ENCODE data around the gene MAPK8.

Gene MAPK8

GRCh38 chr10:48306870-48307710 is 613 bp downstream of the MAPK8 start (continued):
- TF ChIP-seq ZNF280C (tag by site-specific recombination; IDR thresholded peaks at IDR 0.05) (no peak), ZNF701 (tag by site-specific recombination; IDR thresholded peaks at IDR 0.05) (no peak), ZNF473 (tag by site-specific recombination; IDR thresholded peaks at IDR 0.05) (no peak), ZNF391 (tag by site-specific recombination; IDR thresholded peaks at IDR 0.05; ENCODE audit: borderline replicate concordance, low read depth) (no peak), ZNF2 (tag by site-specific recombination; IDR thresholded peaks at IDR 0.05) (peak; percentile 25; the same call in 1 of the 2 replicates), ZNF175 (tag by site-specific recombination; IDR thresholded peaks at IDR 0.05) (no peak), ZNF585B (tag by site-specific recombination; IDR thresholded peaks at IDR 0.05) (no peak), HOXD13 (CRISPR knock-in tag; IDR thresholded peaks at IDR 0.05; ENCODE audit: borderline replicate concordance) (no peak), ZBTB26 (tag by site-specific recombination; optimal IDR thresholded peaks at IDR 0.05) (peak; percentile 11), ZNF747 (tag by site-specific recombination; IDR thresholded peaks at IDR 0.05) (no peak), ZNF292 (tag by site-specific recombination; IDR thresholded peaks at IDR 0.05; ENCODE audit: borderline replicate concordance, low read depth) (no peak)
- TF ChIP-seq, protein P1, sequence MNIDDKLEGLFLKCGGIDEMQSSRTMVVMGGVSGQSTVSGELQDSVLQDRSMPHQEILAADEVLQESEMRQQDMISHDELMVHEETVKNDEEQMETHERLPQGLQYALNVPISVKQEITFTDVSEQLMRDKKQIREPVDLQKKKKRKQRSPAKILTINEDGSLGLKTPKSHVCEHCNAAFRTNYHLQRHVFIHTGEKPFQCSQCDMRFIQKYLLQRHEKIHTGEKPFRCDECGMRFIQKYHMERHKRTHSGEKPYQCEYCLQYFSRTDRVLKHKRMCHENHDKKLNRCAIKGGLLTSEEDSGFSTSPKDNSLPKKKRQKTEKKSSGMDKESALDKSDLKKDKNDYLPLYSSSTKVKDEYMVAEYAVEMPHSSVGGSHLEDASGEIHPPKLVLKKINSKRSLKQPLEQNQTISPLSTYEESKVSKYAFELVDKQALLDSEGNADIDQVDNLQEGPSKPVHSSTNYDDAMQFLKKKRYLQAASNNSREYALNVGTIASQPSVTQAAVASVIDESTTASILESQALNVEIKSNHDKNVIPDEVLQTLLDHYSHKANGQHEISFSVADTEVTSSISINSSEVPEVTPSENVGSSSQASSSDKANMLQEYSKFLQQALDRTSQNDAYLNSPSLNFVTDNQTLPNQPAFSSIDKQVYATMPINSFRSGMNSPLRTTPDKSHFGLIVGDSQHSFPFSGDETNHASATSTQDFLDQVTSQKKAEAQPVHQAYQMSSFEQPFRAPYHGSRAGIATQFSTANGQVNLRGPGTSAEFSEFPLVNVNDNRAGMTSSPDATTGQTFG (tag by site-specific recombination; IDR thresholded peaks at IDR 0.05; ENCODE audit: borderline replicate concordance): no peak
- TF ChIP-seq, protein P2, sequence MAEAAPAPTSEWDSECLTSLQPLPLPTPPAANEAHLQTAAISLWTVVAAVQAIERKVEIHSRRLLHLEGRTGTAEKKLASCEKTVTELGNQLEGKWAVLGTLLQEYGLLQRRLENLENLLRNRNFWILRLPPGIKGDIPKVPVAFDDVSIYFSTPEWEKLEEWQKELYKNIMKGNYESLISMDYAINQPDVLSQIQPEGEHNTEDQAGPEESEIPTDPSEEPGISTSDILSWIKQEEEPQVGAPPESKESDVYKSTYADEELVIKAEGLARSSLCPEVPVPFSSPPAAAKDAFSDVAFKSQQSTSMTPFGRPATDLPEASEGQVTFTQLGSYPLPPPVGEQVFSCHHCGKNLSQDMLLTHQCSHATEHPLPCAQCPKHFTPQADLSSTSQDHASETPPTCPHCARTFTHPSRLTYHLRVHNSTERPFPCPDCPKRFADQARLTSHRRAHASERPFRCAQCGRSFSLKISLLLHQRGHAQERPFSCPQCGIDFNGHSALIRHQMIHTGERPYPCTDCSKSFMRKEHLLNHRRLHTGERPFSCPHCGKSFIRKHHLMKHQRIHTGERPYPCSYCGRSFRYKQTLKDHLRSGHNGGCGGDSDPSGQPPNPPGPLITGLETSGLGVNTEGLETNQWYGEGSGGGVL (tag by site-specific recombination; IDR thresholded peaks at IDR 0.05): peak; percentile 91
- TF ChIP-seq, protein P3, sequence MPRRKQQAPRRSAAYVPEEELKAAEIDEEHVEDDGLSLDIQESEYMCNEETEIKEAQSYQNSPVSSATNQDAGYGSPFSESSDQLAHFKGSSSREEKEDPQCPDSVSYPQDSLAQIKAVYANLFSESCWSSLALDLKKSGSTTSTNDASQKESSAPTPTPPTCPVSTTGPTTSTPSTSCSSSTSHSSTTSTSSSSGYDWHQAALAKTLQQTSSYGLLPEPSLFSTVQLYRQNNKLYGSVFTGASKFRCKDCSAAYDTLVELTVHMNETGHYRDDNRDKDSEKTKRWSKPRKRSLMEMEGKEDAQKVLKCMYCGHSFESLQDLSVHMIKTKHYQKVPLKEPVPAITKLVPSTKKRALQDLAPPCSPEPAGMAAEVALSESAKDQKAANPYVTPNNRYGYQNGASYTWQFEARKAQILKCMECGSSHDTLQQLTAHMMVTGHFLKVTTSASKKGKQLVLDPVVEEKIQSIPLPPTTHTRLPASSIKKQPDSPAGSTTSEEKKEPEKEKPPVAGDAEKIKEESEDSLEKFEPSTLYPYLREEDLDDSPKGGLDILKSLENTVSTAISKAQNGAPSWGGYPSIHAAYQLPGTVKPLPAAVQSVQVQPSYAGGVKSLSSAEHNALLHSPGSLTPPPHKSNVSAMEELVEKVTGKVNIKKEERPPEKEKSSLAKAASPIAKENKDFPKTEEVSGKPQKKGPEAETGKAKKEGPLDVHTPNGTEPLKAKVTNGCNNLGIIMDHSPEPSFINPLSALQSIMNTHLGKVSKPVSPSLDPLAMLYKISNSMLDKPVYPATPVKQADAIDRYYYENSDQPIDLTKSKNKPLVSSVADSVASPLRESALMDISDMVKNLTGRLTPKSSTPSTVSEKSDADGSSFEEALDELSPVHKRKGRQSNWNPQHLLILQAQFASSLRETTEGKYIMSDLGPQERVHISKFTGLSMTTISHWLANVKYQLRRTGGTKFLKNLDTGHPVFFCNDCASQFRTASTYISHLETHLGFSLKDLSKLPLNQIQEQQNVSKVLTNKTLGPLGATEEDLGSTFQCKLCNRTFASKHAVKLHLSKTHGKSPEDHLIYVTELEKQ (tag by site-specific recombination; IDR thresholded peaks at IDR 0.05; ENCODE audit: borderline replicate concordance): no peak

Data from HEK293 (cell line).